Anterior cingulate cortex (tissue), 58 donors: ENCODE data around the gene C2CD4B.

Experiments
- DNase-seq, 58 donors: peaks; one replicate each; lab custom pipeline; 2025; lab: John Stamatoyannopoulos, UW

The C2CD4B gene, protein sequence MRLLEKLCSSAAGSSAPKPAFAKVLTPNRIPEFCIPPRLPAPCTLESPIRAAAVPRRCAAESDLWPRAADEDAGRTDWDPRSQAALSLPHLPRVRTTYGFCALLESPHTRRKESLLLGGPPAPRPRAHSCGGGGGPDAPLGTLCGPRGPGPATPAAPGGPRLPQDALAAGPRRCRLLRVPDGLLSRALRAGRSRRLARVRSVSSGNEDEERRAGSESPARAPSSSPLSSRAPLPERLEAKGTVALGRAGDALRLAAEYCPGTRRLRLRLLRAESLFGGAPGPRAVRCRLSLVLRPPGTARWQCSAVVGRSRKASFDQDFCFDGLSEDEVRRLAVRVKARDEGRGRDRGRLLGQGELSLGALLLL

GRCh38 chr15:62165104-62165792, at the start of gene C2CD4B:
C2CD4B (minus strand) TSS chr15:62165285; CDS start chr15:62164984, 301 bp downstream.
- DNase-seq = no peak

- DNase-seq = no peak
These were observed 47.7 kb upstream of the C2CD4B start for GRCh38 chr15:62212741-62213140.

- no peak for DNase-seq
These were observed 46.3 kb upstream of the C2CD4B start for GRCh38 chr15:62211348-62211747.

DNA sequence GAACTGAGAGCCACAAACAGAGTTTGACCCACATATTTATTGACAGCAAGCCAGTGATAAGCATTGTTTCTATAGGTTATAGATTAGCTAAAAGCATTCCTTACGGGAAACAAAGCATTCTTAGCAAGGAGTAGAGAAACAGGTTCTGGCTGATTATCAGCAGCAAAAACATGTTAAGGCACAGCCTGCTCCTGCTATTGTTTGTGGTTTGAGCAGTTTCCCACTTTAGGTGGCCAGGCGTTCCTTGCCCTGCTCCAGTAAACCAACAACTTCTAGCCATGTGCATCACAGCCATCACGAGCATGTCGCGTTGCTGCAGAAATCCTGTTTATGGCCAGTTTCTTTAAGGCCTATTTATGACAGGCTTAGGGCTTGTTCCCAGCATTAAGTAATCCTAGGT, 44.7 kb upstream of the C2CD4B start:
- DNase-seq = no peak

DNA sequence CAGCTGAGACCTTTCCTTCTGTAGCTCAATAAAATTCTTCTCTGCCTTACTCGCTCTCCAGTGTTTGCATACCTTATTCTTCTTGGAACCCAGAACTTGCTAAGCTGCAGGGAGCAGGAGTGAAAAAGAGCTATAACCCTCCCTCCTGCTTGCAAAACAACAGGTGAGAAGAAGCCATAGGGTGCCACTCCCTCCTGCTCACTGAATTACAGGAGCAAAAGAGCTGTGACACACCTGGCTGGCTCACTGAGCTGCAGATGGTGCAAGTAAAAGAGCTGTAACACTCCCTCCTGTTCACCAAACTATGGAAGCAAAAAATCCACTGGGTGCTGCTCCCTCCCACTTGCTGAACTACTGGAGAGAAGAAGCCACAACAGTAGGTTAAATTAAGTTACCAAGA, 44.2 kb upstream of the C2CD4B start:
- no peak for DNase-seq

DNA sequence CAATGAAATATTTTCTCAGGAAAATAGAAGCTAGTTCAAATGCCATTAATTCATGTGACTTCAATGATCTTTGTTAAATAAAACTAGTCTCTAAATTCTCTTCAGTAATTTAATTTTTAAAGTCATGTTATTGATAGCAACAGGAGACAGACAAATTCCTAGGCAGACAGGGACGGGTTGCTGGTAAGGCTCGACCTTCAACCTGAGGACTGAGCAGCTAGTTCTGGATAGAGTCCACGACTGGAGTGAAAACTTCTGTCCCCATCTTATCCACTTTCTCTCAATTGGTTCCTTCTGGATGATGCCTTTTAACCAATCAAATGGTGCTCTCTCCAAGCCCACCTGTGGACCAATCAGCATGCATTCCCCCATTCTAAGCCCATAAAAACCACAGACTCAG, 43.8 kb upstream of the C2CD4B start:
- DNase-seq = no peak

GRCh38 chr15:62208367-62208766, 43.3 kb upstream of the C2CD4B start:
- no peak for DNase-seq

DNA sequence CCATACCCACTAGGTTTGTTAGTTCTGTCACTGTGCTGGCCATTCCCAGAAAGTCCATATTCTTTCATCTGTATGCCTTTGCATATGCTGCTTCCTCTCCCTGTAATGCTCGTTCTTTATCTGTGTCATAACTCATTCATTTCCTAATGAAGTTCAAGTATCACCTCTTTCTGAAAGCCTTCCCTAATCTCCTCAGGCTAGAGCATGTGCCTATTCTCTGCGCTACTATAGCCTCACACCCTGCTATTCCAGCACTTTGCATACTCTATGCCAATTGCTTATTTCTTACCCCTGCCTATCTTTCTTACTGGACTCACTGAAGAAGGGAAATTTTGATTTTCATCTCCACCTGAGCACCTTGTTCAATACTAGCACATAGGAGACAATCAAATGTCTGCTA, 25.6 kb upstream of the C2CD4B start:
- DNase-seq = no peak

DNA sequence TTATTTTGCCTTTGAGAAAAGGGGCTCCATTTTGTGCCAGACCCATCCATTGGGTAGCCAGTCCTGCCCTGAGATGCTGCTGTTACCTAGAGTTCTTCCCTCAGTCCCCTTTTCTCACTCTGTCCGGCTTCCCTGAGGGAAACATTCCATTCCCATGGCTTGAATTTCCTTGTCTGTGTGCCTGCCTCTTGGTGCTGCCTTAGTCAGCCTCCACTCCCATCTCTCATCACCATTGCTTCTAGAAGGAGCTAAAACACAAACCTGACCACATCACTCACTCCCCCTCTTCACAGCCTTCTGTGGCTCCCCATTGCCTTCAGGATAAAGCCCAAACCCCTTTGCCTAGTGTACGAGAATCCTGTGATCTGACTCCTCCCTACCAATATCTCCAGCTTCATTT, 25.2 kb upstream of the C2CD4B start:
- no peak for DNase-seq

- DNase-seq = no peak
These were observed 23.7 kb upstream of the C2CD4B start for GRCh38 chr15:62188744-62189143.

- DNase-seq = no peak
These were observed 22.8 kb upstream of the C2CD4B start for GRCh38 chr15:62187910-62188309.

DNA sequence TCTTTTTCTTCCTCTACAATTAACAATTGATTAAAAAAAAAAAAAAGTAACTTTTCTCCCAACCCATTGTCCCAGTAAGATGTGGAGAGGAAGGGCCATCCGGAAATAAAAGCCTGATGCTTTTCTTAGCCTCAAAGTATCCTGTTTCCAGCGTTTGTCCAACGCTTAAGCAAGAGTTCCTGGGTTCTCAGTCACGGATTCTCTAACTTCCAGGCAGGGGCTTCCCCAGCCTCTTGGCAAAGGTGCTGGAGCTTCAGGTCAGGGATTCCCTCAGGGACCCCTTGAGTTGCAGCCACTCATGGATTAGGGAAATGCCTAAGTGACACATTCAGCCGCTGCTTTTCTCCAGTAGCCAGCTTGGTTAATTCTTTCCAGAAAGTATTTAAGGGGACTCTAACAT, 22.3 kb upstream of the C2CD4B start:
- DNase-seq = no peak

DNA sequence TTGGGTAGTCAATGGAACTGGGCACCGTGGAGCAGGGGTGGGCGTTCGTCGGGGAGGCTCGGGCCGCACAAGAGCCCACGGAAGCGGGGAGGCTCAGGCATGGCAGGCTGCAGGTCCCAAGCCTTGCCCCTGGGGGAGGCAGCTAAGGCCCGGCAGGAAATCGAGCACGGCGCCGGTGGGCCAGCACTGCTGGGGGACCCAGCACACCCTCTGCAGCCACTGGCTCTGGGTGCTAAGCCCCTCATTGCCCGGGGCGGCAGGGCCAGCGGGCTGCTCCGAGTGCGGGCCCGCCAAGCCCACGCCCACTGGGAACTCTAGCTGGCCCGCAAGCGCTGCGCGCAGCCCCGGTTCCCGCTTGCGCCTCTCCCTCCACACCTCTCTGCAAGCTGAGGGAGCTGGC, 21.5 kb upstream of the C2CD4B start:
- DNase-seq = no peak

- DNase-seq = no peak
These were observed 18.0 kb upstream of the C2CD4B start for GRCh38 chr15:62183130-62183529.

DNA sequence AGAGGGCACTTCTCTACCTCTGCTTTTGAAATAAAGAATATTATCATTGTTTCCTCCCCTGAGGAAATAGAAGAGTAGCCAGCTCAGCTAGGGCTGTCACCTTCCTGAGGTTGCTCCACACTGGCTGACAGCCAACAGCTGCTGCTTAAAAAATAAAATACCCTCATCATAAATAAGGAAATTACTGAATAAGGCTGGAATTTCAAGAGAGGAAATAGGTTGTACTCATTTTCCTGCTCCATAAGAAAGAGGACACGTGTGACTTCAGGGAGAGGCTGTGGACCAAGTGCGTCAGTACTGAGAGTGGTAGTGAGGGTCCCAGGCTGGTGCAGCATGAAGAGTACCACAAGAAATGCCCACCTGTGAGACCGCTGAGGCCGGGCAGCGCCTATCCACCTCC, 8.1 kb upstream of the C2CD4B start:
- no peak for DNase-seq

DNA sequence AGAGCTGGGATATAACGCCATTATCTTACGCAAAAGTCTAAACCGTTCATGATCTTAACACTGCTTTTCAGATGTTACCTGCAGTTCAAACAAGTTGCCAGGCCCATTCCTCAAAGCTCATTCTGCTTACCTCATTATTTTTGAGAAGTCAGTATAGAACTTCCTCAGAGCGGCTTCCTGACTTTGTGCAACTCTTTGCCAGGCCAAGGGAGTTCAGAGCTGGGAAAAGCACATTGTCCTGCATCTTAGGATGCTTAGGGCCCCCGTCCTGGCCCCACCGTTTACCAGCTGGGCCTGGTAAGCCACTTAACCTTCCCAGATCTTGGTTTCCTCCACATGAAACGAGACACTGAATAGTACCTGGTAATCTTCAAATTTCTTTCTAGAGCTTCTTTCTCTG, 6.8 kb upstream of the C2CD4B start:
- DNase-seq = no peak

DNA sequence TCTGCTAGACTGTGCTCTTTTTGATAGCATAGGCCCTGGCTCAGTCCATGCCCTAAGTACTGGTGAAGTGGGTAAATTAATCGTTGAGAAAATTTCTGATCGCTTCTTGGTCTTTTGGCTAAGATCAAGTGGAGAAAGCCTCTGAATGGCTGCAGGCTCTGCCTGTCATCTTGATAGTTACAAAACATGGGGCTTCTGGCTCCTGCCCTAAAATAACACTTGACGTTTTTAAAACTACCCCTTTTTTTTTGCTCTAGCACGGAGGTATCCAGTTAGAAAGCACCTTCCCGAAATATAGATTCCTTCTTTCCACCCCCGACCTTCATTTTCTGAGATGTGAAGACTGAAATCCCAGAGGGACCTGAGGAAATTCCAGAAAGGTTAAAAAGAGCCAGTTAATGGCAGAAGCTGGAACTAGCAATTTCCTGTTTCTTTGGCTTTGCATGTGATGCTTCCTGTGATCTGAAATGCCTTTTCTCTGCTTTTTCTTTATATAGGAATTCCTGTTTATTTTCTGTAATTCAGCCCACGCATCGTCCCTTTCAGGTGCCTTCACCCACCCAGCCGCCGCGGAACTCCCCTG, 799 bp upstream of the C2CD4B start:
- no peak for DNase-seq

DNA sequence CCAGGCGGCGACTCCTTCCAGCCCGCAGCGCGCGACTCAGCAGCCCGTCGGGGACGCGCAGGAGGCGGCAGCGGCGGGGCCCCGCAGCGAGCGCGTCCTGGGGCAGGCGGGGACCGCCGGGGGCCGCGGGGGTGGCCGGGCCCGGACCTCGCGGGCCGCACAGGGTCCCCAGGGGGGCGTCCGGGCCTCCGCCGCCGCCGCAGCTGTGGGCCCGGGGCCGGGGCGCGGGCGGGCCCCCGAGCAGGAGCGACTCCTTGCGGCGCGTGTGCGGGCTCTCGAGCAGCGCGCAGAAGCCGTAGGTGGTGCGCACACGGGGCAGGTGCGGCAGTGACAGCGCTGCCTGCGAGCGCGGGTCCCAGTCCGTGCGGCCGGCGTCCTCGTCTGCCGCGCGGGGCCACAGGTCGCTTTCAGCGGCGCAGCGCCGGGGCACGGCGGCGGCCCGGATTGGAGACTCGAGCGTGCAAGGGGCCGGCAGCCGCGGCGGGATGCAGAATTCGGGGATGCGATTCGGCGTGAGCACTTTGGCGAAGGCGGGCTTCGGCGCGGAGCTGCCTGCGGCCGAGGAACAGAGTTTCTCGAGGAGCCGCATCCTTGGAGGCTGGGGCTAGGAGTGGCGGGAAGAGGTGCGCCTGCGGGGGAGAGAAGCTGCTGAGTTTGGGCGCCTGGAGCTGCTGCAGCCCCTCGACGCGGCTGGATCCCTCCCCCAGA, 535 bp downstream of the C2CD4B start:
- DNase-seq = peak in 1 of 58 donors; percentile 2

DNA sequence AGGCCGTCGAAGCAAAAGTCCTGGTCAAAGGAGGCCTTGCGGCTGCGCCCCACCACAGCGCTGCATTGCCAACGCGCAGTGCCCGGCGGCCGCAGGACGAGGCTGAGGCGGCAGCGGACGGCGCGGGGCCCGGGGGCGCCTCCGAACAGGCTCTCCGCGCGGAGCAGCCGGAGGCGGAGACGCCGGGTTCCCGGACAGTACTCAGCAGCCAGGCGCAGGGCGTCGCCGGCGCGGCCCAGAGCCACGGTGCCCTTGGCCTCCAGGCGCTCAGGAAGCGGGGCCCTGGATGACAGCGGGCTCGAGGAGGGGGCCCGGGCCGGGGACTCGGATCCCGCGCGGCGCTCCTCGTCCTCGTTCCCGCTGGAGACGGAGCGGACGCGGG, 1.1 kb downstream of the C2CD4B start:
- no peak for DNase-seq

DNA sequence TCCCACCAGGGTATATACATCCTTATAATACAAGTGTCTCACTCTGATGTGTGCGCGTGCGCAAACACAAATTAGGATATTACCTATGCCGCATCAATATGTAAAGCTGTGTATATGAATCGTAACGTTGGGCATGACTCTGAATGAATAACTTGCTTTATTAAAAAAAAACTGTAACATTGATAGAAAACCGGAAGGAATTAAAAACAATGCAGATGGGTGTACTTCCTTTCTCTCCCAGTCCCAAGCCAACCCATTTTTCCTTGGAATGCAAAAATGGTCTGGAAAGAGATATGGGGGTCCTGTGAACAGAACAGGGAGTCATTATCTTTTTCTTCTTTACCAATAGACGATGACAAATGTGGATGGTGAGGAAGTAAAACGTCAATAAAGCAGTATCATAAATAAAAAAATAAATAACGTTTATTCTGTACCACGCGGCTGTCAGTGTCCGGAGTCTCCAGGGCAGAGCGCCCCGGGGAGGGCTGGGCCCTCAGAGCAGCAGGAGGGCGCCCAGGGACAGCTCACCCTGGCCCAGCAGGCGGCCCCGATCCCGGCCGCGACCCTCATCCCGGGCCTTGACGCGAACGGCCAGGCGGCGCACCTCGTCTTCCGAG, 1.6 kb downstream of the C2CD4B start:
- DNase-seq = no peak

DNA sequence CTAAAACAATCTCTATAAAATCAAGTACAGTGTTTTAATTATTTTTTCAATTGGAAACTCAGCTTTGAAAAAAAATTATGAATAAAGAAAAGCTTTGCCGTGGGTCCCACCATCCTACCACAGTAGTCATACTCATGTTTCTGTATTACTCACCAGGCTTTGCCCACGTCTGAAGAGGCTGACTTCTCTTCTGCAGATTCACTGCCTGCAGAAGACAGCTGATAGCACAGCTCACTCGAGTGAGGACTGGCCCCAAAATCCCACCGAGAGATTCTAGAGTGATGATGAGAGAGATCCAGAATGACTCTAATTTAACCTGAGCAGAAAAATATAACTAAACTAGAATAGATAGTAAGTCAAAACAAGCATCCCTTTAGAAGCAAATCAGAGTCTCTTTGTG, 11.9 kb downstream of the C2CD4B start:
- DNase-seq = no peak
